ENCODE measurements around the gene PHC3.

Gene PHC3

DNA sequence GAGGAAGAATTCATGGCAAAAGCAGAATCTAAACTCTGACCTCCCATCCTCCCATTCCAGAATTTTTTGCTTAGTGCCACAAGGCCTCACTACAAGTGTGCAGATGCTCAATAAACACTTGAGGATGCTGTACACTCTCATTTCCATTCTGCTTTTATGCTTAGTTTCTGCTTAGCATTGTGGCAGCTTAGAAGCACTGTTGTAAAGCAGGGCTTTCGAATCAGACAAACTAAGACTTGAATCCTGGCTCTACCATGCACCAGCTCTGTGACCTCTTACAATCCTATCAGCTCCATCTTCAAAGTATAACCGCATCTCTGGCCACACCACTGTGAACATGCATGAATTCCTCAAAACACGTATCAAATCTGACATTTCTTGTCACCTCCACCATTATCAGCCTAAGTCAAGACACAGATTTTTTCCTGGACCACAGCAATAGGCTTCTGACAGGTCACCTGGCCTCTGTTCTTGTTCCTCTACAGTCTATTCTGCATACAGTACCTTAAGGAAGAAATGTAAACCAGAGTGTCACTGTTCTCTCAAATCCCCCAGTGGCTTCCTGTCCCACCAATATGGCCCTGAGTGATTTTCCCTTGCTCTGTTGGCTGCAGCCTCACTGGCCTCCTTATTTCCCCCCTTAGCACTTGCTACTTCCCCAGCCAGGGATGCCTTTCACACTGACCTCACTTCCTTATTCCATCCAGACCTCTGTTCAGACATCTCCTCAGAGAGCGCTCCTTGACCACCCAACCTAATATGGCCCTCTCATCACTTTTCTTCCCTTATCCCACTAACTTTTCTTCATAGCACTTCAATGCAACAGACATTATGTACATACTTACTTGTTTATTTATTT lies 8.1 kb upstream of the PHC3 start:
- TF ChIP-seq, protein P1, sequence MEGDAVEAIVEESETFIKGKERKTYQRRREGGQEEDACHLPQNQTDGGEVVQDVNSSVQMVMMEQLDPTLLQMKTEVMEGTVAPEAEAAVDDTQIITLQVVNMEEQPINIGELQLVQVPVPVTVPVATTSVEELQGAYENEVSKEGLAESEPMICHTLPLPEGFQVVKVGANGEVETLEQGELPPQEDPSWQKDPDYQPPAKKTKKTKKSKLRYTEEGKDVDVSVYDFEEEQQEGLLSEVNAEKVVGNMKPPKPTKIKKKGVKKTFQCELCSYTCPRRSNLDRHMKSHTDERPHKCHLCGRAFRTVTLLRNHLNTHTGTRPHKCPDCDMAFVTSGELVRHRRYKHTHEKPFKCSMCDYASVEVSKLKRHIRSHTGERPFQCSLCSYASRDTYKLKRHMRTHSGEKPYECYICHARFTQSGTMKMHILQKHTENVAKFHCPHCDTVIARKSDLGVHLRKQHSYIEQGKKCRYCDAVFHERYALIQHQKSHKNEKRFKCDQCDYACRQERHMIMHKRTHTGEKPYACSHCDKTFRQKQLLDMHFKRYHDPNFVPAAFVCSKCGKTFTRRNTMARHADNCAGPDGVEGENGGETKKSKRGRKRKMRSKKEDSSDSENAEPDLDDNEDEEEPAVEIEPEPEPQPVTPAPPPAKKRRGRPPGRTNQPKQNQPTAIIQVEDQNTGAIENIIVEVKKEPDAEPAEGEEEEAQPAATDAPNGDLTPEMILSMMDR (IDR thresholded peaks at IDR 0.05; ENCODE audit: borderline replicate concordance, control extremely low read depth, extremely low read depth, insufficient read depth, missing control alignments), result no peak
- DNase-seq (ENCODE audit: low spot score), result no peak
- in situ Hi-C loops (cut with MboI; ENCODE audit: low sequenced_read_pairs, unreplicated experiment), result loop anchor here (25.0 kb wide), 1 partner anchor 623 kb away; no protein-coding TSS in a partner anchor

DNA sequence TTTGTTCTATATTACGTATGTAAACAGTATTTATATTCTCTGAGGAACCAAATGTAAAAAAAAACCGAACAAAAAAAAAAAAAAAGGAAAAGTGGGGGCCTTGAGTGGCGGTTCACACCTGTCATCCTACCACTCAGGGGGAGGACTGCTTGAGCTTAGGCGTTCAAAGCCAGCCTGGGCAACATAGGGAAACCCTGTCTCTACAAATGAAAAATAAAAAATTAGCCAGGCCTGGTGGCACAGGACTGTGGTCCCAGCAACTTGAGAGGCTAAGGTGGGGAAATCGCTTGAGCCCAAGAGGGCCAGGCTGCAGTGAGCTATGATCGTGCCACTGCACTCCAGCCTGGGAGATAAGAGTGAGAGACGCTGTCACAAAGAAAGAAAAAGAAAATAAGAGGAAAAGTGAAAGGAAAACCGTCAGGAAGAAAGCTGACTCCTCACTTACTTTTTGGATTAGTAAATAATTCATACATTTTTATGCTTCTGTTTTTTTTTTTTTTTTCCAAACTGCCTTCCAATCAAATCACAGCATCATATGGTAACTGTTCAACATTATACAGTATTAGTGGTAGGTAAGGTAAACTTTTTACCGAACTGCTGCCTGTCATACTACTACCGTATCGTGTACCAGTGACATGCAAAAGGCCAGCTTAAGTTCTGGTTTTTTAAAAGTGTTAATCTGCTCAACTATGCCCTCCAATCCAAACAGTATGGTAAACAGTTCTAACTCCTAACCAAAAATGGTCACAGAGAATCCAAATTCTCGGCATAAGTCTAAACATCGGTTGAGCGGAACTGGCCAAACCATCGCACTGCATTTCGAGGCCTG lies 1.2 kb downstream of the PHC3 start:
- peak; percentile 45 for DNase-seq (ENCODE audit: low spot score)
- TF ChIP-seq, protein P1 (IDR thresholded peaks at IDR 0.05; ENCODE audit: borderline replicate concordance, control extremely low read depth, extremely low read depth, insufficient read depth, missing control alignments), result no peak
- in situ Hi-C loops (cut with MboI; ENCODE audit: low sequenced_read_pairs, unreplicated experiment), result loop anchor here (25.0 kb wide), 1 partner anchor 632 kb away; no protein-coding TSS in a partner anchor

DNA sequence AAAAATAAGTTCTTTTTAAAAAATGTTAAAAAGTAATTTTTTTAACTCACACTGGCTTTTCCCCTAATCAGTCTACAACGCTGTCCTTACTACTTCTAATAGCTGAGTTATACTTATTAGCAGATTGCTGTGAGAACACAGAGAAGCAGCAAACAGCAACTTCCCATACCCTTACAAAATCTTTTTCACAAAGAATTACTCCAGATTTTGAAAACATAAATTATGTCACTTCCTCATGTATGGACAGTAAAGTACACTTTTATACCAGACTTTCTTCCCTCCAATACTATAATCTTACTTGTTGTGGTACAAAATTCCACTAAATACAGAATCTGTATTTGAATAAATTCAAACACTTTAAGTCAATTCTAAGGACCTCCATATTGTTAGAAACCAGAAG lies 2.1 kb downstream of the PHC3 start:
- TF ChIP-seq, protein P1 (IDR thresholded peaks at IDR 0.05; ENCODE audit: borderline replicate concordance, control extremely low read depth, extremely low read depth, insufficient read depth, missing control alignments), result no peak
- in situ Hi-C loops (cut with MboI; ENCODE audit: low sequenced_read_pairs, unreplicated experiment), result loop anchor here (25.0 kb wide), 1 partner anchor 633 kb away; no protein-coding TSS in a partner anchor
- no peak for DNase-seq (ENCODE audit: low spot score)

DNA sequence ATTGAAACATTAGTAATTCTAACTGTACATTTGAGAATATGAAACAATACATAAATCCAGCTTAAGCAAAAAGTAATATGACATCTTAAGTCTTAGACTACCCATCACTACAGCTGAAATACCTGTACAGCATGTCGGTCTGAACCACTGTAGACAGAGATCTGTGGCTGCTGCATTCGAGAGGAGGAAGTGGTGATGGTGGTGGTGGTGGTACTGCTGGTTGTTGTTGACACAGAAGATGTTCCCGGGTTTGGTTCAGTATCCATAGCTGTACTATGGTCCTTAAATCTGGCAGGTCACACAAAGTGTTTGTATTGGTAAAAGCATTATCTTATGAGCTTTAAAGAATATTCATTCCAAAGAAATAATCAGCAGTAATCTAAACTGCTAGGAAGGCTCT lies 2.9 kb downstream of the PHC3 start:
- peak; percentile 42 for DNase-seq (ENCODE audit: low spot score)
- in situ Hi-C loops (cut with MboI; ENCODE audit: low sequenced_read_pairs, unreplicated experiment), result loop anchor here (25.0 kb wide), 1 partner anchor 634 kb away; no protein-coding TSS in a partner anchor
- TF ChIP-seq, protein P1 (IDR thresholded peaks at IDR 0.05; ENCODE audit: borderline replicate concordance, control extremely low read depth, extremely low read depth, insufficient read depth, missing control alignments), result no peak

DNA sequence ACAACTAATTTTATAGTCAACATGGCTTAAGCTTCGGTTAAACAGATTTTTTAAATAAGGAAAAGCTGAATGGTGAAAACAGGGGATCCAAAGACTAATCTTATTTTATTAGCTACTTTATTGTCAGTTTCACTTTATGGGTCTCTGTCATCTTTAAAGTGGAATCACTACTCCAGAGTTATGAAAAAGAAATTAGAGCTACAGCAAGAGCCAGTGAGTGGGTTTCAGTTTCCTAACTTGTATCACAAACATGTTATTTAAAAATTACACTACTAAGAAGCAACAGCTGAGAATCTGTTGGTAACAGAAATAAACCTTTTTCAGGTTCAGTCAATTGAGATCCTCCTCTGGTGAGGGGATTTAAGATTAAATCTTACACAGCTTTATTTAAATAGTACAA lies 10.0 kb downstream of the PHC3 start:
- TF ChIP-seq, protein P1 (IDR thresholded peaks at IDR 0.05; ENCODE audit: borderline replicate concordance, control extremely low read depth, extremely low read depth, insufficient read depth, missing control alignments), result no peak
- peak; percentile 62 for DNase-seq (ENCODE audit: low spot score)
- in situ Hi-C loops (cut with MboI; ENCODE audit: low sequenced_read_pairs, unreplicated experiment), result no loop called here

DNA sequence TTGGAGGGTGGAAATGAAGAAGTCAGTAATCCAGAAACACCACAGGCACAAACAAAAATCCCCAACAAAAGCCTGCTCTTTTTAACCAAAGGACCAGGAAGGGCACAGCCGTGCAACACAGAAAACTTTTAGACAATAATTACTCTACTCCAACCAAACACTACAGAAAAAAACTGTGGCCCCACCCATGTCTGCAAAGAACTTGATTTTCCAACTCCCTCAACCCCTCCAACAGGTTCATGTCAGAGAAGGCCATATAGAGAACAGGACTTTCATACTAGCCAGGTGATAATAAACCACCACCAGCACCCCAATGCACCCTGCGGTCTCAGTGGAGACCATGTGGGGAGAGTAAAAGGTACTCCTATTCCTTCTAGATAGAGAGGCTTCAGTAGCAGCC lies 16.8 kb downstream of the PHC3 start:
- in situ Hi-C loops (cut with MboI; ENCODE audit: low sequenced_read_pairs, unreplicated experiment), result no loop called here
- TF ChIP-seq, protein P1 (IDR thresholded peaks at IDR 0.05; ENCODE audit: borderline replicate concordance, control extremely low read depth, extremely low read depth, insufficient read depth, missing control alignments), result no peak
- no peak for DNase-seq (ENCODE audit: low spot score)

All from GM13976 (cell line).